Omental fat pad (tissue), 4 donors: ENCODE results near the gene PTCH2. TPM values are rescaled to one million over a fixed set of nuclear protein-coding genes. Genes with fewer than 3 reads are reported as not detected.
"Not testable (repeated sequence)": the region's sequence is repeated elsewhere in the genome, so short reads cannot be mapped to it uniquely, and the experiment has no call there.

ENCODE experiments used
- ATAC-seq: fragments of 150-250 bp; one replicate; pipeline ENCODE4 v1.9.1; 2016; ENCODE audit warnings: mild to moderate bottlenecking, moderate library complexity; ENCODE audit not compliant: low FRiP score
- DNase-seq: peaks from one replicate; pipeline ENCODE4 v3.0.0-alpha.2; 2019; ENCODE audit warnings: low spot score
- total RNA-seq, 4 donors: library from RNA; depleted of rRNA; stranded (reverse); fragments of >200 nt; gene quantifications; one replicate each; pipeline ENCODE4 v1.1.0, GENCODE V29; 2016
- TF ChIP-seq, protein P1 (sequence below), 3 donors: fragments of 450-650 bp; IDR thresholded peaks; one replicate each; pipeline ENCODE4 v1.5.1; 2016 to 2017; ENCODE audit warnings: antibody characterized with exemption in 3 of 3, mild to moderate bottlenecking in 3 of 3, moderate library complexity in 2 of 3

The PTCH2 gene
- total RNA-seq, 4 donors from 2014 or later, result 0.09 to 0.63 (median 0.43) TPM

GRCh38 chr1:44798481-44799365, 44.3 kb downstream of the PTCH2 start:
- no peak for ATAC-seq
- DNase-seq, result no peak
- TF ChIP-seq, protein P1, sequence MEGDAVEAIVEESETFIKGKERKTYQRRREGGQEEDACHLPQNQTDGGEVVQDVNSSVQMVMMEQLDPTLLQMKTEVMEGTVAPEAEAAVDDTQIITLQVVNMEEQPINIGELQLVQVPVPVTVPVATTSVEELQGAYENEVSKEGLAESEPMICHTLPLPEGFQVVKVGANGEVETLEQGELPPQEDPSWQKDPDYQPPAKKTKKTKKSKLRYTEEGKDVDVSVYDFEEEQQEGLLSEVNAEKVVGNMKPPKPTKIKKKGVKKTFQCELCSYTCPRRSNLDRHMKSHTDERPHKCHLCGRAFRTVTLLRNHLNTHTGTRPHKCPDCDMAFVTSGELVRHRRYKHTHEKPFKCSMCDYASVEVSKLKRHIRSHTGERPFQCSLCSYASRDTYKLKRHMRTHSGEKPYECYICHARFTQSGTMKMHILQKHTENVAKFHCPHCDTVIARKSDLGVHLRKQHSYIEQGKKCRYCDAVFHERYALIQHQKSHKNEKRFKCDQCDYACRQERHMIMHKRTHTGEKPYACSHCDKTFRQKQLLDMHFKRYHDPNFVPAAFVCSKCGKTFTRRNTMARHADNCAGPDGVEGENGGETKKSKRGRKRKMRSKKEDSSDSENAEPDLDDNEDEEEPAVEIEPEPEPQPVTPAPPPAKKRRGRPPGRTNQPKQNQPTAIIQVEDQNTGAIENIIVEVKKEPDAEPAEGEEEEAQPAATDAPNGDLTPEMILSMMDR (IDR thresholded peaks at IDR 0.05), result no peak

DNA sequence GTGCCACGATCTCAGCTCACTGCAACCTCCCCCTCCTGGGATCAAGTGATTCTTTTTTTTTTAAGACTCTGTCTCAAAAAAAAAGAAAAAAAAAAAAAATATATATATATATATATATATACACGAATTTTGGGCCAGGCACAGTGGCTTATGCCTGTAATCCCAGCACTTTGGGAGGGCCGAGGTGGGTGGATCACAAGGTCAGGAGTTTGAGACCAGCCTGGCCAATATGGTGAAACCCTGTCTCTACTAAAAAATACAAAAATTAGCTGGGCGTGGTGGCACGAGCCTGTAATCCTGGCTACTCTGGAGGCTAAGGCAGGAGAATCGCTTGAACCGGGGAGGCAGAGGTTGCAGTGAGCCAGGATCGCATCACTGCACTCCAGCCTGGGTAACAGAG, 45.2 kb downstream of the PTCH2 start:
- not testable (repeated sequence) for ATAC-seq, DNase-seq

DNA sequence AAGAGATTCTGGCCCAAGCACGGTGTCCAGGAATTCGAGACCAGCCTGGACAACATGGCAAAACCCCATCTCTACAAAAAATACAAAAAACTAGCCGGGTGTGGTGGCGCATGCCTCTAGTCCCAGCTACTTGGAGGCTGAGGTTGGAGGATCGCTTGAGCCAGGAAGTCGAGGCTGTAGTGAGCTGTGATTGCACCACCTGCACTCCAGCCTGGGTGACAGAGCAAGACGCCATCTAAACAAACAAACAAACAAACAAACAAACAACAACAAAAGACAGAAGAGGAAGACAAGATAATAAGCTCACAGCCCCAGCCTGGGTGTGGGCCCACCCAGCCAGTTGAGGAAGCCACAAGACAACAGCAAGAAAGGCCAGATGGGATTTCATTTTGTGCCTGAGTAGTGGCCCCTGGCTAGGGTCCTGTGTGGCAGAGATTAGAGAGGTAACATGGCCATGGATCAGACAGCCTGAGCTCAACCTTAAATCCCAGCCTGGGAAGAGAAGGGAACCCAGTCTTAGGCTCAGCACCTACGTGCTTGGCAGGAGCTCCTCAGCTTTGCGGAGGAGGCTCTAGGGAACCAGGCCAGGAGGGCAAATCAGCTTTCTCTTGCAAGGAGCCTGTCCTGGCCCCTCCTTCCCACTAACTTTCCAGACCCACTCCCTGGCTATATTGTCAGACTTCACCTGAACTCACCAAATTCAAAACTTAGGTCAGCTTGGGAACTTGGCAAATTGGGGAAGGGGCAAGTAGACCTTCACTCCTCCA, 50.1 kb downstream of the PTCH2 start:
- no peak for DNase-seq
- TF ChIP-seq, protein P1 (IDR thresholded peaks at IDR 0.05), result no peak
- ATAC-seq, result no peak

- ATAC-seq (no peak), DNase-seq (no peak)
- TF ChIP-seq, protein P1 (IDR thresholded peaks at IDR 0.05), result no peak
Observed at GRCh38 chr1:44790968-44791801, 51.9 kb downstream of the PTCH2 start.

GRCh38 chr1:44788120-44788860, 54.8 kb downstream of the PTCH2 start, which contains the start of gene BEST4:
TSS of gene BEST4 (minus strand) at chr1:44788170. CDS start at chr1:44787705, 465 bp downstream.
- ATAC-seq, result no peak
- no peak for DNase-seq
- TF ChIP-seq, protein P1 (IDR thresholded peaks at IDR 0.05), result no peak

DNA sequence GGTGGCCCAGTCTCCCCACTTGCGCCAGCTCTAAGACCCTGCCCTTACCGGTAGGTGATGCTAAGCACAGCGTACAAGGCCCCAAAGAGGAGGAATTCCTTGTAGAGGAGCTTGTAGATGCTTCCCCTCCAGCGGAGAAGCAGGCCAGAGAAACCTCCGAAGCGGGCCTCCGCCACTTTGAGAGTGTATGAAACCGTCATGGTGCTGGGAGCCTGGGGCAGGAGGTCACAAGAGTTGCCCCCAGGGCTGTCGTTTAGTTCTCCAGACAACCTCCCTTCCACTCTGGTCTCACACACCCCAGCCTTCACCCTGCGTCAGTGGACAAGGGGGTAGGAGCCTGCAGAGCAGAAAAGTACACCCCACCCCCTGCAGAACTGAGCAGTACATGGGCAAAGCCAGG, 55.5 kb downstream of the PTCH2 start:
- no peak for DNase-seq
- no peak for ATAC-seq
- TF ChIP-seq, protein P1 (IDR thresholded peaks at IDR 0.05), result no peak
